H9 (cell line): ENCODE results near the gene ANXA2. TPM values are rescaled to one million over a fixed set of nuclear protein-coding genes. Genes with fewer than 3 reads are reported as not detected.
A peak's percentile ranks its signal among the peaks of the same experiment; 100 is the strongest.

Experiments
- DNase-seq: peaks from one replicate; pipeline ENCODE4 v3.0.0-alpha.2; 2017
- H2AFZ ChIP-seq: one replicate; pipeline ENCODE4 v1.6.1; 2013; ENCODE audit warnings: mild to moderate bottlenecking, low read length, control low read depth, moderate library complexity
- H2AK5ac ChIP-seq: 2 replicates; pipeline ENCODE4 v1.6.1; 2013; ENCODE audit warnings: low read length, control low read depth, mixed read lengths; ENCODE audit not compliant: insufficient read length
- H2BK120ac ChIP-seq: one replicate; pipeline ENCODE4 v1.6.1; 2013; ENCODE audit warnings: low read depth, mild to moderate bottlenecking, low read length, control low read depth, inconsistent platforms; ENCODE audit not compliant: poor library complexity, severe bottlenecking
- H2BK12ac ChIP-seq: 2 replicates; pipeline ENCODE4 v1.6.1; 2013; ENCODE audit warnings: low read length, control low read depth, mixed read lengths, low read depth; ENCODE audit not compliant: insufficient read length
- H2BK15ac ChIP-seq: 2 replicates; pipeline ENCODE4 v1.6.1; 2013; ENCODE audit warnings: low read depth, low read length, control low read depth
- H2BK20ac ChIP-seq: one replicate; pipeline ENCODE4 v1.6.1; 2013; ENCODE audit warnings: low read depth, mild to moderate bottlenecking, low read length, control low read depth, inconsistent platforms; ENCODE audit not compliant: poor library complexity, severe bottlenecking
- H2BK5ac ChIP-seq: 2 replicates; pipeline ENCODE4 v1.6.1; 2013; ENCODE audit warnings: low read length, control low read depth, mixed read lengths; ENCODE audit not compliant: insufficient read length
- H3K14ac ChIP-seq: 2 replicates; pipeline ENCODE4 v1.6.1; 2013; ENCODE audit warnings: low read length, control low read depth; ENCODE audit not compliant: insufficient read depth
- H3K18ac ChIP-seq: 2 replicates; pipeline ENCODE4 v1.6.1; 2013; ENCODE audit warnings: low read depth, mild to moderate bottlenecking, mixed read lengths, low read length, control low read depth; ENCODE audit not compliant: insufficient read length
- H3K23ac ChIP-seq: 2 replicates; pipeline ENCODE4 v1.6.1; 2013; ENCODE audit warnings: low read length, control low read depth, mixed read lengths, low read depth; ENCODE audit not compliant: insufficient read length
- H3K23me2 ChIP-seq: 2 replicates; pipeline ENCODE4 v1.6.1; 2013; ENCODE audit warnings: low read depth, mild to moderate bottlenecking, mixed read lengths, low read length, control low read depth; ENCODE audit not compliant: insufficient read length, poor library complexity, severe bottlenecking
- H3K27ac ChIP-seq: 2 replicates; pipeline ENCODE4 v1.5.1; 2013; ENCODE audit warnings: low read length, control low read depth, mixed read lengths, low read depth; ENCODE audit not compliant: insufficient read length
- H3K27me3 ChIP-seq: 2 replicates; pipeline ENCODE4 v1.6.1; 2013; ENCODE audit warnings: low read length, control low read depth, inconsistent platforms; ENCODE audit not compliant: insufficient read depth
- H3K4ac ChIP-seq: 2 replicates; pipeline ENCODE4 v1.6.1; 2013; ENCODE audit warnings: low read depth, mild to moderate bottlenecking, control low read depth, inconsistent platforms, low read length, moderate library complexity
- H3K4me1 ChIP-seq: 2 replicates; pipeline ENCODE4 v1.6.1; 2013; ENCODE audit warnings: low read length, control low read depth, inconsistent platforms; ENCODE audit not compliant: insufficient read depth
- H3K4me2 ChIP-seq: 2 replicates; pipeline ENCODE4 v1.6.1; 2013; ENCODE audit warnings: low read length, control low read depth, mixed read lengths; ENCODE audit not compliant: insufficient read length, insufficient read depth
- H3K56ac ChIP-seq: 2 replicates; pipeline ENCODE4 v1.6.1; 2013; ENCODE audit warnings: low read depth, mild to moderate bottlenecking, mixed read lengths, low read length, control low read depth; ENCODE audit not compliant: insufficient read length
- H3K79me1 ChIP-seq: 2 replicates; pipeline ENCODE4 v1.6.1; 2013; ENCODE audit warnings: low read depth, mild to moderate bottlenecking, moderate library complexity, low read length, control low read depth, inconsistent platforms; ENCODE audit not compliant: insufficient read depth, poor library complexity, severe bottlenecking
- H3K79me2 ChIP-seq: 2 replicates; pipeline ENCODE4 v1.6.1; 2013; ENCODE audit warnings: low read length, control low read depth, inconsistent platforms; ENCODE audit not compliant: insufficient read depth
- H3K9ac ChIP-seq: 2 replicates; pipeline ENCODE4 v1.6.1; 2013; ENCODE audit warnings: low read length, control low read depth, mixed read lengths; ENCODE audit not compliant: insufficient read length; ENCODE audit errors: extremely low read depth
- H3K9me3 ChIP-seq: one replicate; pipeline ENCODE4 v1.6.1; 2013; ENCODE audit warnings: low read depth, low read length, inconsistent platforms; ENCODE audit not compliant: control insufficient read depth
- H3T11ph ChIP-seq: one replicate; pipeline ENCODE4 v1.6.1; 2013; ENCODE audit warnings: mild to moderate bottlenecking, low read length, control low read depth, inconsistent platforms
- H4K20me1 ChIP-seq: one replicate; pipeline ENCODE4 v1.6.1; 2013; ENCODE audit not compliant: control insufficient read depth, insufficient read length, insufficient read depth
- H4K5ac ChIP-seq: 2 replicates; pipeline ENCODE4 v1.6.1; 2013; ENCODE audit warnings: low read depth, mild to moderate bottlenecking, mixed read lengths, low read length, control low read depth; ENCODE audit not compliant: insufficient read length
- H4K8ac ChIP-seq: replicated peaks from 2 replicates; pipeline ENCODE4 v1.6.1; 2013; ENCODE audit warnings: low read length, control low read depth, mixed read lengths, low read depth; ENCODE audit not compliant: insufficient read length
- H4K91ac ChIP-seq: 2 replicates; pipeline ENCODE4 v1.6.1; 2013; ENCODE audit warnings: low read depth, mild to moderate bottlenecking, moderate library complexity, mixed read lengths, low read length, control low read depth; ENCODE audit not compliant: insufficient read length
- H3K27ac Mint-ChIP-seq, 3 experiments: 2 replicates in 2 of 3; 3 replicates in 1 of 3; pipeline ENCODE4 v1.8.0; 2020 to 2021; ENCODE audit warnings: mixed read lengths in 3 of 3, mild to moderate bottlenecking in 1 of 3, moderate library complexity in 1 of 3
- H3K27me3 Mint-ChIP-seq: 2 replicates; pipeline ENCODE4 v1.8.0; 2021; ENCODE audit warnings: low read depth, mild to moderate bottlenecking, moderate library complexity, mixed read lengths
- H3K36me3 Mint-ChIP-seq, 3 experiments: 2 replicates in 2 of 3; 3 replicates in 1 of 3; pipeline ENCODE4 v1.8.0; 2020 to 2021; ENCODE audit warnings: low read depth in 3 of 3, mixed read lengths in 3 of 3; ENCODE audit not compliant: insufficient read depth in 1 of 3
- H3K4me1 Mint-ChIP-seq, 2 experiments: 2 replicates each; pipeline ENCODE4 v1.8.0; 2020; ENCODE audit warnings: mixed read lengths in 2 of 2
- H3K4me3 Mint-ChIP-seq, 2 experiments: 2 replicates in 1 of 2; 3 replicates in 1 of 2; pipeline ENCODE4 v1.8.0; 2020 to 2021; ENCODE audit warnings: mild to moderate bottlenecking in 2 of 2, mixed read lengths in 2 of 2, moderate library complexity in 1 of 2
- H3K9me3 Mint-ChIP-seq, 2 experiments: 2 replicates in 1 of 2; 3 replicates in 1 of 2; pipeline ENCODE4 v1.8.0; 2020; ENCODE audit warnings: mild to moderate bottlenecking in 2 of 2, mixed read lengths in 2 of 2, moderate library complexity in 1 of 2
- WGBS: extraction: QIAGEN DNeasy Blood & Tissue Kit; methylation state at CpG from one replicate; pipeline ENCODE4 v1.1.7; 2013; ENCODE audit warnings: missing lambda C conversion rate, low lambda C conversion rate, mixed read lengths; ENCODE audit not compliant: insufficient read length; ENCODE audit errors: extremely low coverage; 5-methylcytosine and 5-hydroxymethylcytosine counted together
- total RNA-seq: library from RNA; stranded (reverse); gene quantifications from 2 replicates; pipeline ENCODE4 v1.2.1, GENCODE V29; 2021
- TF ChIP-seq, protein P1 (sequence below): fragments of 200-600 bp; sonication (generic); conservative IDR thresholded peaks from 3 replicates; pipeline ENCODE4 v1.8.0; 2021; ENCODE audit warnings: antibody characterized with exemption, mild to moderate bottlenecking

ANXA2 gene
- total RNA-seq, 1 experiment from 2014 or later: 126 TPM

DNA sequence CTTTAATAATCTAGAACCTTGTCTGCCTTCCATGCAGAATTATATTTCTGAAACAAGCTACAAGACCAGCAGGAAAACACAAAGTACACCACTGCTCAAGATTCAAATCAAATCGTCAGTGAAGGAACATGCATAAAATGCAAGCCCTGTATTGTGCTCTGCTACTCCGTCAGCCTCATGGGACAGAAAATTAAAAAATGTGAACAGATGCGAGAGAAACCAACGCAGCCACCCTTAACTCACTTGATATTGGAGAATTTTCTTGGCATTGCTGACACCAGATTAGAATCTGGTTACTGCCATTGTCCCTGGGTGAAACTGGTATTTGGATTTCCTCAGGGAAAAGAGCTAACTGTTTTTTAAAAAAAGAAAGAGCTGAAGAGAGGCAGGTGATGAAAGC, 23.6 kb downstream of the ANXA2 start:
- Histone ChIP-seq H2BK120ac (no peak overlapping the region), H3T11ph (no peak overlapping the region), H3K4me2 (no peak overlapping the region), H3K79me1 (no peaks in the 10 kb centered on the region), H2AFZ (no peak overlapping the region), H2BK5ac (no peak overlapping the region), H4K91ac (no peak overlapping the region), H3K9me3 (no peaks in the 10 kb centered on the region), H3K4ac (no peak overlapping the region), H2BK20ac (no peak overlapping the region), H4K8ac (no peak overlapping the region), H3K56ac (no peak overlapping the region), H3K4me1 (no peaks in the 10 kb centered on the region), H3K18ac (no peak overlapping the region), H3K14ac (no peak overlapping the region), H4K20me1 (no peaks in the 10 kb centered on the region), H4K5ac (no peak overlapping the region), H3K27me3 (no peaks in the 10 kb centered on the region), H2BK12ac (no peak overlapping the region), H3K23ac (no peak overlapping the region), H3K23me2 (no peaks in the 10 kb centered on the region), H3K79me2 (no peaks in the 10 kb centered on the region), H3K9ac (no peak overlapping the region), H2AK5ac (no peak overlapping the region), H3K27ac (no peak overlapping the region), H2BK15ac (no peak overlapping the region)
- Mint-ChIP-seq H3K27me3 (peaks cover 47% of the 10 kb centered on the region), H3K4me3 (no peak overlapping the region), H3K4me1 (peaks cover 20 to 21% of the 10 kb centered on the region in 2 experiments), H3K9me3 (no peaks in the 10 kb centered on the region), H3K36me3 (peaks cover 0 to 13% (median under 1%) of the 10 kb centered on the region in 3 experiments; a peak in 4 of 7 replicates), H3K27ac (peak overlapping the region in 2 of 3 experiments; percentile 58 to 77; a peak in 3 of 7 replicates)
- TF ChIP-seq, protein P1, sequence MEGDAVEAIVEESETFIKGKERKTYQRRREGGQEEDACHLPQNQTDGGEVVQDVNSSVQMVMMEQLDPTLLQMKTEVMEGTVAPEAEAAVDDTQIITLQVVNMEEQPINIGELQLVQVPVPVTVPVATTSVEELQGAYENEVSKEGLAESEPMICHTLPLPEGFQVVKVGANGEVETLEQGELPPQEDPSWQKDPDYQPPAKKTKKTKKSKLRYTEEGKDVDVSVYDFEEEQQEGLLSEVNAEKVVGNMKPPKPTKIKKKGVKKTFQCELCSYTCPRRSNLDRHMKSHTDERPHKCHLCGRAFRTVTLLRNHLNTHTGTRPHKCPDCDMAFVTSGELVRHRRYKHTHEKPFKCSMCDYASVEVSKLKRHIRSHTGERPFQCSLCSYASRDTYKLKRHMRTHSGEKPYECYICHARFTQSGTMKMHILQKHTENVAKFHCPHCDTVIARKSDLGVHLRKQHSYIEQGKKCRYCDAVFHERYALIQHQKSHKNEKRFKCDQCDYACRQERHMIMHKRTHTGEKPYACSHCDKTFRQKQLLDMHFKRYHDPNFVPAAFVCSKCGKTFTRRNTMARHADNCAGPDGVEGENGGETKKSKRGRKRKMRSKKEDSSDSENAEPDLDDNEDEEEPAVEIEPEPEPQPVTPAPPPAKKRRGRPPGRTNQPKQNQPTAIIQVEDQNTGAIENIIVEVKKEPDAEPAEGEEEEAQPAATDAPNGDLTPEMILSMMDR: no peak
- no CpG with 5 or more reads among the region's 4 CpGs for WGBS
- DNase-seq: no peak
